HG03066 (cell line): ENCODE measurements around the gene CPD.
"Not testable (repeated sequence)": the region's sequence is repeated elsewhere in the genome, so short reads cannot be mapped to it uniquely, and the experiment has no call there.

Experiments
- ATAC-seq: cut with Tn5 transposase; IDR thresholded peaks from one replicate; pipeline ENCODE4 v1.9.1; 2021; ENCODE audit warnings: low read depth; ENCODE audit not compliant: unreplicated experiment

CPD gene

DNA sequence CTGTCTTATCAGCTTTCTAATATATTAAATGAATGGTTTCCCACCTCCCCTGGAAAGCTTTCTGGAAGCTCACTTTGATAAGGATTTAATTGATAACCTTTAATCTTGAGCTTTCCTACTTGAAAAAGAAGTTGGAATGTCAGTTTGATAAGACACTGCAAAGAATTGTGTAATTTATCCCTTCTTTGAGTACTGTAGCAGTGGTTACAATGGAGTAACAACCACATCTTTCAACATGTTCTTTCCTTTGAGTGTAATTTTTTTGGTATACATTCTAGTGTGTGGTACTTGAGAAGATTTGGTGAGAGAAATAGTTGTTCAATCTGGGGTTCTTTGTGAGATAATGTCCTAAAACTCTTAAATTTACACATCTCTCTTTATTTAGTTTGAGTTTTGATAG, 43.4 kb downstream of the CPD start:
- ATAC-seq, result no peak

DNA sequence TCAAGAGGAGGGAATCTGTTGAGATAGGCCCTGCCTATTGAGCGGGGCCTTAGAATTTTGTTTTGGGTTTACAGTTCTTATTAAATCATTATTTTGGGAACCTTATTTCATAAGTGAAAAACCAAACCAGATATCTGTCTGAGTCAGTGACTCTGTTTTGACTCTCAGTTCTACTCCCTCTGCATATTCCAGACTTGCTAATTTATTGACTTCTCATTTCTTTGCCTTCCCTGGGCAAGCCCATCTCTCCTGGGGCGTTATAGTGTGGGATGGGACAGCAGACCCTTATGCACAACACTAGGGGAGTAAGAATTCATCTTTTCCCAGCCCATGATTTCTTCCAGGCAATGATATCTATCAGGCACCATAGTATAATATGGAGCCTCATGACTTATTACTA, 45.7 kb downstream of the CPD start:
- ATAC-seq, result no peak

DNA sequence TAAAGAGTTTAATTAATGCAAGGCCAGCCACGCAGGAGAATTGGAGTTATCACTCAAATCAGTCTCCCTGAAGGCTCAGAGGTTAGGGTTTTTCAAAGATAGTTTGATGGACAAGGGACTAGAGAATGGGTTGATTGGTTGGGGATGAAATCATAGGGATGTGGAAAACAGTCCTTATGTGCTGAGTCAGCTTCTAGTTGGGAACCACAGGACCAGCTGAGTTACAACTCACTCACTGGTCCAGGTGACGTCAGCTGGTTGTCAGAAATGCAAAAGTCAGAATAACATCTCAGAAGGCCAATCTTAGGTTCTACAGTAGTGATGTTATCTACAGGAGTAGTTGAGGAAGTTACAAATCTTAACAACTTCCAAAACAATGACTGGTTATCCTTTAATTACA, 47.6 kb downstream of the CPD start:
- ATAC-seq, result no peak

DNA sequence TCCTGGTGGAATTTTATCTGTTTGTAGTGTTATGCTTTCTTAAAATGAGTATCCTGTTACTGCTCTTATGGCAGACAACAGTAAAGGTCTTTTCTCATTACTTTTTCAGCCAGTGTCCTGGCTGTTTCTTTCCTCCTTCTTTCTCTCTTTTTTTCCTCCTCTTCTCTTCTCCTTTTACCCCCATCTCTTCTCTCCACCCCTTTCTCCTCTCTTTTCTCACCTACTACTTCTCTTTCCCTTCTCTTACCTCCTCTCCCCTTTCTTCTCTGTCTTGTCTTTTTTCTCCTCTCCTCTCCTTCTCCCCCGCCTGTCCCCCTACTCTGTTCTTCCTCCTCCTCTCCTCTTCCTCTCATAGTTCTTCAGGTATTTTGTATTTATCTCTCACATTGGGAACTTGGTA, 48.9 kb downstream of the CPD start:
- ATAC-seq, result no peak

DNA sequence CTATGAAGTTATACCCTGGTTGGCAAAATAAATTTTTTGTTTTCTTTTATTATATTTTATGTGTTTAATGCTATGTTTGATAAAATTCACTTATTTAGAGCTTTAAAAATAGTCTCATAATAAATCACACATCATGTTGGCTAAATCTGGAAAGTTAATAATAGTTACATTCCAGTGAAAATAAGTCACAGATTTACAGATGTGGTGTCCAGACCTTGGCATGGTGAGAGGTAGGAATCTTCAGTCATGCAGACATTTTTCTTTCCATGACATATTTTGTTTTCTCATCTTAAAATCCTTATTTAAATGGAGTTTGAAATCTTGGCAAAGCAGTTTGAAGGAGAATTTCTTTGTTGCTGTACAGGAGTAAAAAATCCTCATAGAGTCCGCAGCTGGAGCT, 50.4 kb downstream of the CPD start:
- ATAC-seq, result no peak

DNA sequence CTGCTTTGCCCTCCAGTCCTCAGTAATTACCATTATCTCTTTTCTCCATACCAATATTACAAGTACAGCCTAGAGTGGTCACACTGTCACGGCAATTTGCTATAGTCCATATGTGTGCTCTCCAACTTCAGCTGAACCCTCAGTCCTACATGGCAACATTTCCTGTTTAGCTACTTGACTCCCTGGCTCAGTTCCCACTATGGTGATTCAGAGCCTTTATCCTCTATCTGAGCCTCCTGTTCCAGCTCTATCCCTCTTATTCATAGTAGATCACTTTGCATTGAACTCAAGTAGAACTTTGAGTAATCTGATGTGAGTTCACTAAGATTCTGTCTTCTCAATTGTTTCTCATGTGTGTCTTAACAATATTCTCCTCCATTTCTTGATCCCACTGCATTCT, 54.8 kb downstream of the CPD start:
- no peak for ATAC-seq

DNA sequence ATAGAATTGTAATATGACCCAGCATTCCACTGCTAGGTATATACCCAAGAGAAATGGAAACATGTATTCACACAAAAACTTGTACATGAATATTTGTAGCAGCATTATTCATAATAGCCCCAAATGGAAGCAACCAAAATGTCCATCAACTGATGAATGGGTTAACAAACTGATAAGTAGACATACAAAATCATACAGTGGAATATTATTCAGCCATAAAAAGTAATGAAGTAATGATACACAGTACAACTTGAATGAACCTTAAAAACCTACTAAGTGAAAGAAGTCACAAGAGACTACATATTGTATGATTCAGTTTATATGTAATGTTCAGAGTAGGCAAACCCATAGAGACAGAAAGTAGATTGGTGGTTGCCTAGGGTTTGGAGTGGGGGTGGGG, 58.0 kb downstream of the CPD start:
- ATAC-seq, result no peak

DNA sequence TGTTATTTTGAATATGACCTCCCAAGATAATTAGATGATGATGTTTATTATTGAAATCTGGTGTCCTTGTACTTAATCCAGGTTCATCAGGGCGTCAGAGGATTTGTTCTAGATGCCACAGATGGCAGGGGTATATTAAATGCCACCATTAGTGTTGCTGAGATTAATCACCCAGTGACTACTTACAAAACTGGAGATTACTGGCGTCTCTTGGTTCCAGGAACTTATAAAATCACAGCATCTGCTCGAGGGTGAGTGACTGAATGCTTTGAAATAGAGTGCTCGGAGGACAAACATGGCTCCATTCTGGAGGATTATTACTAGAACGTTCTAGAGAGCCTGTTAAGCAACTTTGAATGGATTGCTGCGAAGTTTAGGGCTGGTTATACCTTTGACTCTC, 65.0 kb downstream of the CPD start:
- no peak for ATAC-seq

DNA sequence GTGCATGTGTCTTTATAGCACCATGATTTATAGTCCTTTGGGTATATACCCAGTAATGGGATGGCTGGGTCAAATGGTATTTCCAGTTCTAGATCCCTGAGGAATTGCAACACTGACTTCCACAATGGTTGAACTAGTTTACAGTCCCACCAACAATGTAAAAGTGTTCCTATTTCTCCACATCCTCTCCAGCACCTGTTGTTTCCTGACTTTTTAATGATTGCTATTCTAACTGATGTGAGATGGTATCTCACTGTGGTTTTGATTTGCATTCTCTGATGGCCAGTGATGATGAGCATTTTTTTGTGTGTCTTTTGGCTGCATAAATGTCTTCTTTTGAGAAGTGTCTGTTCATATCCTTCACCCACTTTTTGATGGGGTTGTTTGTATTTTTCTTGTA, 67.9 kb downstream of the CPD start:
- not testable (repeated sequence) for ATAC-seq

DNA sequence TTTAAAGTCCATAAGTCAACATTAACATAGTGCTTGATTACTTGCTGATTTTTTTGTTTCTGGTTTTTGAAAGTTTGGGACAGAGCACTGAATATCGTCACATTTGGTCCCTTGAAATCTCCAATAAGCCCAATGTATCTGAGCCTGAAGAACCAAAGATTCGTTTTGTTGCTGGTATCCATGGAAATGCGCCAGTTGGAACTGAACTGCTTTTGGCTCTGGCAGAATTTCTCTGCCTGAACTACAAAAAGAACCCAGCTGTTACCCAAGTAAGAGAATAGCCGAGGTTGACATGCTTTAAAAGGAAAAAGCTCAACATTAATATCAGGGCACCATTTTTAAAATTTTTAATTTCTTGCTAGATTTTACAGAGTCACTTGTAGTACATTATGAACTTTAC, 70.8 kb downstream of the CPD start:
- ATAC-seq, result no peak

DNA sequence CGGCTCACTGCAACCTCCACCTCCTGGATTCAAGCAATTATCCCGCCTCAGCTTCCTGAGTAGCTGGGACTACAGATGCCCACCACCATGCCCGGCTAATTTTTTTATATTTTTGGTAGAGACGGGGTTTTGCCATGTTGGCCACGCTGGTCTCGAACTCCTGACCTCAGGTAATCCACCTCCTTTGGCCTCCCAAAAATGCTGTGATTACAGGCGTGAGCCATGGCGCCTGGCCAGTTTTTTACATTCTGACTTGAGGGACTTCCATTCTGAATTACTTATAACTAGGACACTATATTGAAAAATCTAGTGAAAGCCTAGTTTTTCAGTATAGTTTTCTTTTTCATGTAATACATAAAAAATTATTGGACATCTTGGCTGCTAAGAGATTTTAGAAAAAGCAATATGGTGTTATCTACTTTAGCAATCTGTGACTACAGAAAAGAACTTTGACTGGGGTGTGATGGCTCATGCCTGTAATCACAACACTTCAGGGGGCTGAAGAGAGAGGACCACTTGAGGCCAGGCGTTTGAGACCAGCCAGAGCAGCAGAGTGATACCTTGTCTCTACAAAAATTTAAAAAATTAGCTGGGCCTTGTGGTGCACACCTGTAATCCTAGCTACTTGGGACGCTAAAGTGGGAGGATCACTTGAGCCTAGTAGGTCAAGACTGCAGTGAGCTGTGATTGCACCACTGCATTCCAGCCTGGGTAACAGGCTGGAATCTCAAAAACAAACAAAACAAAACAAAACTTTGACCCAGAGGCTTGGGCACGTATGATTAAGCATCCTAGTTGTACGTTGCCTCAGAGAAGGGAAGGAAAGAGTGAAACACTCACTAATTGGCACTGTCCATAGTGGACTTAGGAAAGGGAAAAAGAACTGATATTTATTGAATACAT, 71.6 kb downstream of the CPD start:
- ATAC-seq, result no peak

DNA sequence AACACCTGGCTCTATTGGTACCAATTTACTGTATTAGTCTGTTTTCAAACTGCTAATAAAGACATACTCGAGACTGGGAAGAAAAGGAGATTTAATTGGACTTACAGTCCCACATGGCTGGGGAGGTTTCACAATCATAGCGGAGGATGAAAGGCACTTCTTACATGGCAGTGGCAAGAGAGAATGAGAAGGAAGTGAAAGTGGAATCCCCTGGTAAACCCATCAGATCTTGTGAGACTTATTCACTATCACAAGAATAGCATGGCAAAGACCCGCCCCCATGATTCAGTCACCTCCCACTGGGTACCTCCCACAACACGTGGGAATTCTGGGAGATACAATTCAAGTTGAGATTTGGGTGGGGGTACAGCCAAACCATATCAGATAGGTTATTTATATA, 75.9 kb downstream of the CPD start:
- ATAC-seq, result no peak

DNA sequence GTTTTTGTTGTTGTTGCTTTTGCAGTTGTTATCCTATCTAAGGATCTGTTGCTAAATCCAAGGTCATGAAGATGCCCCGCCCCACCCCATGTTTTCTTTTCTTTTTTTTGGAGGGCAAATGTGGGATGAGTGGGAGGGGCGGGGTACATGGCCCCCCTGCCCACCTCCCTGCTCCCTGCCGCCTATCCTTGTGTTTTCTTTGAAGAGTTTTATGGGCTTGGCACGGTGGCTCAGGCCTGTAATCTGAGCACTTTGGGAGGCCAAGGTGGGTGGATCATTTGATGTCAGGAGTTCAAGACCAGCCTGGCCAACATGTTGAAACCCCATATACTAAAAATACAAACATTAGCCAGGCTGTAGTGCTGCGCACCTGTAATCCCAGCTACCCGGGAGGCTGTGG, 79.6 kb downstream of the CPD start:
- ATAC-seq, result no peak

DNA sequence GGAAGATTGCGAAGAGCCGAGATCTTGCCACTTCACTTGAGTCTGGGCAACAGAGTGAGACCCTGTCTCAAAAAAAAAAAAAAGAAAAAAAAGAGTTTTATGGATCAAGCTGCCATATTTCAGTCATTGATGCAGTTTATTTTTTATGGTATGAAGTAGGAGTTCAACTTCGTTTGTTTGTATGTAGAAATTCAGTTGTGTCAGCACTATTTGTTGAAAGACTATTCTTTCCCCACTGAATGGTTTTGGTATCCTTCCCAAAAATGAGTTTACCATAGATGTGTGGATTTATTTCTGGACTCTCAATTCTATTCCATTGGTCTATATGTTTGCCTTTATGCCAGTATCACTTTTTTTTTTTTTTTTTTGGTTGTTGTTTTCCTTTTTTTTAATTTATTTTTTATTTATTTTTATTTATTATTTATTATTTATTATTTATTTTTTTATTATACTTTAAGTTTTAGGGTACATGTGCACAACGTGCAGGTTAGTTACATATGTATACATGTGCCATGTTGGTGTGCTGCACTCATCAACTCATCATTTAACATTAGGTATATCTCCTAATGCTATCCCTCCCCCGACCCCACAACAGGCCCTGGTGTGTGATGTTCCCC, 80.2 kb downstream of the CPD start:
- not testable (repeated sequence) for ATAC-seq

DNA sequence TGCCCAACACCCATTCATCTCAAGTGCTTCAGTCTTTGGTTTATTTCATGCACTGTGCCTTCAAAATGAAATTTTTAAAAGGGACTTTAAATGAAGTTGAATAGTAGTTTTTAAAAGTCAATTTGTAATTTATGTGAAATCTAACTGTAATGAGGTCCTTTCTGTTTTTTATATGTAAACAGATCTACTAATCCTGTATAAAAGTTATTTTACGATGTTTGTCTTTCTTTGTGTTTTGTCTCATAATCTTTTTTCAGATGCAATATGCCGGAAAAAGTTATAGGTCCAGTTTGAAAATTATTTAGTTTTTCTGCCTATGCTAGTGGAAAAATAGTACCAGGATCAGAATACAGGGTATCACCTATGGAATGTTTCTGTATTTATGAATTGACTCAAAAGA, 89.7 kb downstream of the CPD start:
- no peak for ATAC-seq

DNA sequence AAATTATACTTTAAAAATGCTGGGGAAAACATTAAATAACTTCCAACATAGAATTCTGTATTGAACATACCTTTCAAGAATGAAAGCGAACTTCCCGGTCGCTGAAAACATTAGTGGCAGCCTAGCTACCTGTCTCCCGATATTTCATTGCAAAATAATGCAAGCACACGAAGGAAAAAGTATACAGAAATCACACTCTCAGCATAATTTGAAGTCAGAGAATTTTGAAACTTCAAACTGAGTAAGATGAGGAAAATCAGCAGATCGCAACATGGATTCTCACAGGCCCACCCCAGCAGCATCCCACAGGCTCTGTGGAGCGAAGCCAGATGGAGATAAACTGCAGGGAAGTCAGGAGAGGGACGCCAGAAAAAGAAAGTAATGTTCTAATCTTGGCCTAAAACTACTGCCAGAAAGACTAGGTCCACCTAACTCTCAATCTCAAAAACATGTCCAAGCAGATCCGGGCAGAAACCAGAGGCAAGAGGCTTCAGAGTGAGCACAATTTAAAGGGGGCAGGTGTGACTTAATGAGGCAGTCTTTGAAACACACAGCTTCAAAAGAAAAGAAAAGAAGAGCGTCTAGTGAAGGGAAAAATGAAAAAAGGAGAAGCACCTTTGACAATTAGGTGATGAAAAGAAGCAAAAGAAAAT, 93.6 kb downstream of the CPD start:
- no peak for ATAC-seq

DNA sequence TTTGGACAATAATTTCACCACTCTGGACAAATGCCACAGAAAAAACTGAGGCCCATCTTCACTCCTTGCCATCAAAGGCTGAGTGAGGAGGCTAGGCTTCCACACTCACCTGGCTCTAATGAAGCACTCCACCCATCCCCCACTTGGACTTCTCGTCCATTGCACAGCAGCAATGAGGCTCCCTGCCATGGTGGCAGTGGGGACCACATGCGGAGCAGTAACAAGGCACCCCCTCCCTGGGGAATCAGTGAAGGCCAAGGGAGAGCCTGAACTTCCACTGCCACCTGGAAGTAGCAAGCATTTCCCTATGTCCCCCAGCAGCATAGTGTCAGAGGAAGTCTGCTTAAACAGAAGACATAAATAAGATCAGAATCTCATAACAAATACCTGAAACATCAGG, 96.5 kb downstream of the CPD start:
- no peak for ATAC-seq

DNA sequence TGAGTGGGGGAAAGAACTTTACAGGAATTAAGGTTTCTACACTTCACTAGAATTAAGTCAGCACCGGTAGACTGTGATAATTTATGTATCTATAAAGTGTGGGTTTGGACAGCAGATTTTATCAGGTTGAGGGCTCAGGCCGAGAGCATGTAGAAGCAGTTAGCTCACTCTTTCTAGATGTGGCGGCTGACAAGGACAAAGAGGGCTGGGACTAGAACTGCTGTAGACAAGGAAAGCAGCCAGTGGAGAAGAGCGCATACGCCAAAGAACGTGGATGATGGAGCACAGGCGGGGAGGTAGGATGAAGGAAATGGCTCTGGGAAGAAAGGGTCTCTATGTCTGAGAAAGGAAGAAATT, 98.0 kb downstream of the CPD start:
- no peak for ATAC-seq

DNA sequence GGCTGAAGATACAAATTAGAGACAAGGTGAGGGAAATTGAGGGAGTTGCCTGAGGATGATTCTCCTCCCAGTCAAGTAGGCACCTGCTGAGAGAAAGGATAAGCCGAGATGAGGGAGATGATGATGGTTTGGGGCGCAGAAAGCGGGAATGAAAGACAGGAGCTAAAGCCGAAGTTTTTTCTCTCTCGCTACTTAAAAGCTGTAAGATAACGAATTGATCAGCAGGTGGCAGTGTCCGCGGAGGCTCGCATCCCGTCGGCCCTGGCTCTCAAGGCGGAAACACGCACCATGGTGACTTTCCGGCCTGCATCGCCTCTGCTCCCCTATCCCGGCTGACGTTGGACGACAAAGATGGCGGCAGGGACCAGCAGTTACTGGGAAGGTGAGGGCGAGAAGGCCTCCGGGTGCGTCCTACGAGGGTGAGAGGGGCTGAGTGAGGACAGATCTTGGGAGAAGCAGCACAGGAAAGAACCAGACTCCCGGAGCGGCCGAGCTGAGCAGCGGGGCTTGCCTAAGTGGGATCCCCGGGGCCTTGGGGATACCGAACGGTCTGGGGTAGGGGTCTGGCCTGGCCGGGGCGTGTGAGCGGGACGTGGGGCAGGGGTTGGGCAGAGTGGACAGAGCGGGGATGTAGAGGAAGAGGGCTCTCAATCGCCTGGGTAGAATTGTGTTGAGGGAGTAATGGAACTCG, 98.5 kb downstream of the CPD start, which contains the start of gene GOSR1:
Gene GOSR1, plus strand, starts transcription at position 326 of the 691 bp plus-strand sequence. Its CDS starts 26 bp downstream, at position 352.
- ATAC-seq, result peak; percentile 92

DNA sequence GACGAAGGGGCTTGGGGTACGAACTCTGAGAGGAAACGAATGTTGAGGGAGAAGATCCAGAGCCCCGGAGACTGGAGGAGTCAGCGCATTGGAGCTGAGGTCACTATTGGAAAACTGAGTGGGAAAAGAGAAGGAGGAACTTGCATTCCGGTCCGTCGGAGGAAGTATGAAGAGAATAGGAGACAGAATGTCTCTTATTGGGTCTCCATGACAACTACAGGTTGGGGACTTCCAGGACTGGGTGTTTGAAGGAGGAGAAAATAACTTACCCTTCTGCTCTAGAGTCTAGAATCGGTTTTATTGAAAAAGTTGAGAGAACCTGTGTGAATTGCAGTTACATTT, 99.0 kb downstream of the CPD start:
- no peak for ATAC-seq

DNA sequence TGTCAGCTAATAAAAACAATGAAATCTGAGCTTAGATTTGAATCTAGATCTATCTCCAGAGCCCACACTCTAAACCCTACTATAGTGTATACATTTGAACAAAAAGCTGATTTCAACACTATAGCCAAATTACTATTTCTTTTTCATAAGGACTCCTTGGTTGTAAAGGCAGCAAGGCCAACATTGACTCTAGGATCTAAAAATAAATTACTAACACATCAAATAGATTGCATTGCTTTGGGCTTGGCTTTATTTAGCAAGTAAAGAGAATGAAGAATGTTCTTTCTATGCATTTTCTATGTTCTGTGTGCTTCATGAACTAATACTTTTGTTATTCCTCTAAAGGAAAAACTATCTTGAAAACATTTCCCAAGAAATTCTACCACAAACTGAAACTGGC, 103.8 kb downstream of the CPD start:
- ATAC-seq, result no peak
